GM23338 (cell line): Measurements from ENCODE around the gene RAET1G. TPM values are rescaled to one million over a fixed set of nuclear protein-coding genes. Genes with fewer than 3 reads are reported as not detected.

Experiments
- ATAC-seq: fragments of 200-7000 bp; cut with Tn5 transposase; 3 replicates; pipeline ENCODE4 v1.9.1; 2020
- DNase-seq: peaks from one replicate; pipeline ENCODE4 v3.0.0-alpha.2; 2015; ENCODE audit warnings: low spot score
- H2AFZ ChIP-seq: fragments of 200-600 bp; sonication (generic); 2 replicates; pipeline ENCODE4 v1.8.0; 2016; ENCODE audit warnings: antibody characterized with exemption, mild to moderate bottlenecking, moderate library complexity
- H3F3A ChIP-seq: fragments of 200-600 bp; sonication (generic); replicated peaks from 2 replicates; pipeline ENCODE4 v1.8.0; 2017; ENCODE audit warnings: antibody characterized with exemption, mixed run types, low read depth
- H3K27ac ChIP-seq: fragments of 200-600 bp; sonication (generic); 2 replicates; pipeline ENCODE4 v1.6.1; 2016; ENCODE audit warnings: low read depth
- H3K27me3 ChIP-seq: fragments of 200-600 bp; sonication (generic); 2 replicates; pipeline ENCODE4 v1.8.0; 2016; ENCODE audit warnings: mild to moderate bottlenecking, mixed run types, moderate library complexity; ENCODE audit not compliant: insufficient read depth
- H3K36me3 ChIP-seq: fragments of 200-600 bp; sonication (generic); 2 replicates; pipeline ENCODE4 v1.8.0; 2016; ENCODE audit warnings: mild to moderate bottlenecking; ENCODE audit not compliant: insufficient read depth
- H3K4me1 ChIP-seq: fragments of 200-600 bp; sonication (generic); 2 replicates; pipeline ENCODE4 v1.8.0; 2016; ENCODE audit warnings: mild to moderate bottlenecking, moderate library complexity; ENCODE audit not compliant: insufficient read depth
- H3K4me2 ChIP-seq: fragments of 200-600 bp; sonication (generic); 2 replicates; pipeline ENCODE4 v1.7.1; 2017; ENCODE audit warnings: mixed run types
- H3K4me3 ChIP-seq: fragments of 200-600 bp; sonication (generic); 2 replicates; pipeline ENCODE4 v1.6.1; 2016; ENCODE audit warnings: mixed run types
- H3K79me2 ChIP-seq: fragments of 200-600 bp; sonication (generic); replicated peaks from 2 replicates; pipeline ENCODE4 v1.8.0; 2017; ENCODE audit warnings: mild to moderate bottlenecking; ENCODE audit not compliant: insufficient read depth
- H3K9me2 ChIP-seq: fragments of 200-600 bp; sonication (generic); 2 replicates; pipeline ENCODE4 v1.8.0; 2017; ENCODE audit not compliant: insufficient read depth
- H4K20me1 ChIP-seq: fragments of 200-600 bp; sonication (generic); replicated peaks from 2 replicates; pipeline ENCODE4 v1.8.0; 2017; ENCODE audit warnings: mild to moderate bottlenecking; ENCODE audit not compliant: insufficient read depth
- H3K27ac Mint-ChIP-seq: 2 replicates; pipeline ENCODE4 v1.8.0; 2020; ENCODE audit warnings: inconsistent platforms, mild to moderate bottlenecking, moderate library complexity, mixed read lengths
- H3K27me3 Mint-ChIP-seq: 3 replicates; pipeline ENCODE4 v1.8.0; 2022; ENCODE audit warnings: low read depth, mild to moderate bottlenecking, moderate library complexity, mixed read lengths, inconsistent platforms; ENCODE audit not compliant: insufficient read depth, poor library complexity
- H3K36me3 Mint-ChIP-seq: 3 replicates; pipeline ENCODE4 v1.8.0; 2021; ENCODE audit warnings: low read depth, mild to moderate bottlenecking, inconsistent platforms, moderate library complexity, mixed read lengths
- H3K4me1 Mint-ChIP-seq: 3 replicates; pipeline ENCODE4 v1.8.0; 2020; ENCODE audit warnings: mild to moderate bottlenecking, inconsistent platforms, mixed read lengths
- H3K4me3 Mint-ChIP-seq: 3 replicates; pipeline ENCODE4 v1.8.0; 2021; ENCODE audit warnings: moderate library complexity, mild to moderate bottlenecking, inconsistent platforms, mixed read lengths
- H3K9me3 Mint-ChIP-seq: 3 replicates; pipeline ENCODE4 v1.8.0; 2020; ENCODE audit warnings: moderate library complexity, mild to moderate bottlenecking, inconsistent platforms, mixed read lengths
- CTCF ChIP-seq, 2 experiments: fragments of 200-600 bp in 1 of 2; sonication (generic) in 1 of 2; conservative IDR thresholded peaks; 2 replicates each; pipeline versions ENCODE4 v1.5.1 to v1.6.1; 2016 to 2017; ENCODE audit warnings: antibody characterized with exemption in 2 of 2, low read depth in 2 of 2, mild to moderate bottlenecking in 2 of 2, moderate library complexity in 1 of 2
- EZH2 ChIP-seq: fragments of 200-600 bp; sonication (generic); IDR thresholded peaks from one replicate; pipeline ENCODE4 v1.8.0; 2017; ENCODE audit warnings: antibody characterized with exemption, mild to moderate bottlenecking, low read depth; ENCODE audit not compliant: unreplicated experiment
- NANOG ChIP-seq: IDR thresholded peaks from 2 replicates; pipeline ENCODE4 v1.6.1; 2016; ENCODE audit warnings: antibody characterized with exemption, borderline replicate concordance
- REST ChIP-seq: IDR thresholded peaks from one replicate; pipeline ENCODE4 v1.6.1; 2018; ENCODE audit warnings: antibody characterized with exemption; ENCODE audit not compliant: unreplicated experiment
- STAT1 ChIP-seq: IDR thresholded peaks from one replicate; pipeline ENCODE4 v1.6.1; 2016; ENCODE audit warnings: antibody characterized with exemption; ENCODE audit not compliant: unreplicated experiment
- ZNF114 ChIP-seq: fragments of 250-450 bp; sonication (Bioruptor Pico); IDR thresholded peaks from 2 replicates; pipeline ENCODE4 v1.5.0; 2020; ENCODE audit warnings: mild to moderate bottlenecking, moderate library complexity
- ZNF331 ChIP-seq: fragments of 250-450 bp; sonication (Bioruptor Pico); IDR thresholded peaks from 2 replicates; pipeline ENCODE4 v1.5.0; 2020; ENCODE audit warnings: low read depth, mild to moderate bottlenecking, moderate library complexity
- ZNF462 ChIP-seq: fragments of 250-450 bp; sonication (Bioruptor Pico); IDR thresholded peaks from 2 replicates; pipeline ENCODE4 v1.5.0; 2020; ENCODE audit warnings: mild to moderate bottlenecking, moderate library complexity
- polyA plus RNA-seq: library from polyadenylated mRNA; unstranded; fragments of >200 nt; fragmentation: Nextera tagmentation; extraction: Ambion mirVana; gene quantifications from 2 replicates; pipeline ENCODE4 v1.2.1, GENCODE V29; 2016
- total RNA-seq: library from RNA; depleted of rRNA; stranded (reverse); fragments of >200 nt; shearing (Covaris generic); gene quantifications from 2 replicates; pipeline ENCODE4 v1.2.3, GENCODE V29; 2014
- TF ChIP-seq, protein P1 (sequence below): IDR thresholded peaks from 2 replicates; pipeline ENCODE4 v1.6.1; 2016; ENCODE audit warnings: antibody characterized with exemption

The RAET1G gene
- total and polyA plus RNA-seq, 2 experiments from 2014 or later = not detected

- Mint-ChIP-seq H3K4me3 (no peak within 1 kb of the TSS), H3K9me3 (no peaks in the 10 kb centered on the region; the same call in 2 of the 3 replicates), H3K27ac (no peak within 1 kb of the TSS), H3K36me3 (no peaks in the 10 kb centered on the region), H3K27me3 (peaks cover 16% of the 10 kb centered on the region), H3K4me1 (peaks cover 11% of the 10 kb centered on the region; the same call in 2 of the 3 replicates)
- Histone ChIP-seq H3K4me3 (no peak within 1 kb of the TSS), H3K4me1 (no peaks in the 10 kb centered on the region; the same call in 1 of the 2 replicates), H3K79me2 (no peaks in the 10 kb centered on the region), H3K36me3 (no peaks in the 10 kb centered on the region), H3K27ac (no peak within 1 kb of the TSS), H2AFZ (no peak within 1 kb of the TSS), H3K27me3 (no peaks in the 10 kb centered on the region), H3K9me2 (no peaks in the 10 kb centered on the region), H3F3A (no peaks in the 10 kb centered on the region), H4K20me1 (no peaks in the 10 kb centered on the region), H3K4me2 (no peak within 1 kb of the TSS)
- DNase-seq (peak; percentile 30), ATAC-seq (peak; percentile 72)
- TF ChIP-seq ZNF462 (CRISPR knock-in tag) (no peak), STAT1 (no peak), EZH2 (no peak), ZNF114 (CRISPR knock-in tag) (no peak), ZNF331 (no peak), REST (no peak), CTCF (conservative IDR thresholded peaks at IDR 0.05; ENCODE audit: low read depth in 2 of 2) (peak in 1 of 2 experiments; percentile 59; a peak in 2 of 4 replicates), NANOG (no peak)
- TF ChIP-seq, protein P1, sequence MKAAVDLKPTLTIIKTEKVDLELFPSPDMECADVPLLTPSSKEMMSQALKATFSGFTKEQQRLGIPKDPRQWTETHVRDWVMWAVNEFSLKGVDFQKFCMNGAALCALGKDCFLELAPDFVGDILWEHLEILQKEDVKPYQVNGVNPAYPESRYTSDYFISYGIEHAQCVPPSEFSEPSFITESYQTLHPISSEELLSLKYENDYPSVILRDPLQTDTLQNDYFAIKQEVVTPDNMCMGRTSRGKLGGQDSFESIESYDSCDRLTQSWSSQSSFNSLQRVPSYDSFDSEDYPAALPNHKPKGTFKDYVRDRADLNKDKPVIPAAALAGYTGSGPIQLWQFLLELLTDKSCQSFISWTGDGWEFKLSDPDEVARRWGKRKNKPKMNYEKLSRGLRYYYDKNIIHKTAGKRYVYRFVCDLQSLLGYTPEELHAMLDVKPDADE = no peak
Observed at GRCh38 chr6:149897855-149898744, 24.8 kb downstream of the RAET1G start, which contains the start of gene RAET1E. Gene RAET1E (minus strand): TSS chr6:149898113. CDS start chr6:149890901, 7,212 bp downstream.
